K562 (cell line): ENCODE results near the gene NXT1. TPM values are rescaled to one million over a fixed set of nuclear protein-coding genes. Genes with fewer than 3 reads are reported as not detected.

Experiments
- BHLHE40 ChIP-seq: IDR thresholded peaks from 2 replicates; pipeline ENCODE4 v1.6.1; 2011; ENCODE audit warnings: low read length, improper control_type of control experiment
- FOXK1 ChIP-seq: sonication (generic); formaldehyde crosslinking; IDR thresholded peaks from 2 replicates; pipeline ENCODE4 v1.8.0; 2022; ENCODE audit warnings: missing genetic modification reagents, mild to moderate bottlenecking, borderline replicate concordance
- GABPA ChIP-seq: fragments of 200-800 bp; sonication (Bioruptor generic); conservative IDR thresholded peaks from 2 replicates; pipeline ENCODE4 v1.6.1; 2016; ENCODE audit warnings: low read depth, missing genetic modification characterization, missing compliant biosample characterization
- MGA ChIP-seq: fragments of 450-650 bp; IDR thresholded peaks from 2 replicates; pipeline ENCODE4 v1.6.1; 2016; ENCODE audit warnings: mild to moderate bottlenecking, moderate library complexity
- MTA2 ChIP-seq: fragments of 450-650 bp; IDR thresholded peaks from 2 replicates; pipeline ENCODE4 v1.6.1; 2016; ENCODE audit warnings: low read depth
- NCOA4 ChIP-seq: fragments of 450-650 bp; IDR thresholded peaks from 2 replicates; pipeline ENCODE4 v1.6.1; 2018; ENCODE audit warnings: mild to moderate bottlenecking; ENCODE audit not compliant: partially characterized antibody
- NR2C1 ChIP-seq, 2 experiments: fragments of 450-650 bp; IDR thresholded peaks; 2 replicates each; pipeline ENCODE4 v1.6.1; 2017; ENCODE audit warnings: mild to moderate bottlenecking in 2 of 2, antibody characterized with exemption in 1 of 2, inconsistent platforms in 1 of 2, missing compliant biosample characterization in 1 of 2, missing genetic modification characterization in 1 of 2
- SOX6 ChIP-seq: fragments of 450-650 bp; IDR thresholded peaks from 2 replicates; pipeline ENCODE4 v1.6.1; 2014; ENCODE audit warnings: mild to moderate bottlenecking
- SP1 ChIP-seq: sonication (generic); formaldehyde crosslinking; IDR thresholded peaks from 2 replicates; pipeline ENCODE4 v1.8.1; 2022; ENCODE audit warnings: mild to moderate bottlenecking, missing genetic modification reagents
- ZC3H11A ChIP-seq: IDR thresholded peaks from 2 replicates; pipeline ENCODE4 v1.6.1; 2012; ENCODE audit warnings: low read depth, low read length, improper control_type of control experiment
- ZFP1 ChIP-seq: fragments of 450-650 bp; formaldehyde crosslinking; IDR thresholded peaks from 2 replicates; pipeline ENCODE4 v1.4.0; 2020; ENCODE audit warnings: mild to moderate bottlenecking, mixed read lengths
- ZNF165 ChIP-seq: fragments of 250-450 bp; sonication (Bioruptor Pico); IDR thresholded peaks from 2 replicates; pipeline ENCODE4 v1.4.0; 2020; ENCODE audit warnings: borderline replicate concordance
- ZNF280B ChIP-seq: fragments of 250-450 bp; sonication (Bioruptor Pico); IDR thresholded peaks from 2 replicates; pipeline ENCODE4 v1.5.1; 2021; ENCODE audit warnings: mild to moderate bottlenecking
- ZNF436 ChIP-seq: fragments of 250-450, 450-650 bp; sonication (Bioruptor Pico); formaldehyde crosslinking; IDR thresholded peaks from 2 replicates; pipeline ENCODE4 v1.7.0; 2020; ENCODE audit warnings: mild to moderate bottlenecking
- polyA plus RNA-seq, 8 experiments: library from polyadenylated mRNA; depleted of rRNA in 4 of 8; stranded (reverse) in 5 of 8; unstranded in 3 of 8; fragments of >200 nt; fragmentation: Nextera tagmentation in 2 of 8; fragmentation: Illumina TruSeq in 1 of 8; extraction: Ambion mirVana in 2 of 8; extraction: Trizol in 1 of 8; gene quantifications; 2 replicates each; pipeline versions ENCODE4 v1.2.1 to v1.2.3, GENCODE V29; 2011 to 2014; ENCODE audit warnings: inconsistent platforms in 1 of 8, missing spikeins in 1 of 8
- total RNA-seq, 7 experiments: library from RNA; depleted of rRNA in 6 of 7; stranded (reverse); fragments of >200 nt in 6 of 7; fragmentation: Illumina TruSeq in 2 of 7; extraction: Trizol in 2 of 7; gene quantifications; 2 replicates each; pipeline versions ENCODE4 v1.2.1 to v1.2.3, GENCODE V29; 2011 to 2021; ENCODE audit warnings: low replicate concordance in 1 of 7

NXT1 gene
- total and polyA plus RNA-seq, 9 of the 15 experiments (the other 6 are each of a cell fraction or from before 2014, with no cell fraction given) = 7.7 to 50.9 (median 35.6) TPM

- no peak for TF ChIP-seq MGA
- TF ChIP-seq ZNF436 (CRISPR knock-in tag) = no peak
- TF ChIP-seq SOX6 = peak; percentile 69
- TF ChIP-seq FOXK1 = no peak
- no peak for TF ChIP-seq SP1
- no peak for TF ChIP-seq ZC3H11A
- TF ChIP-seq BHLHE40 = peak; percentile 62; the same call in 1 of the 2 replicates
- TF ChIP-seq NR2C1 (IDR thresholded peaks at IDR 0.05) = no peak
- TF ChIP-seq NR2C1 (tag; IDR thresholded peaks at IDR 0.05) = no peak
- no peak for TF ChIP-seq NCOA4
- no peak for TF ChIP-seq ZNF165 (CRISPR knock-in tag)
- TF ChIP-seq MTA2 = peak; percentile 66
- no peak for TF ChIP-seq GABPA
- TF ChIP-seq ZFP1 (CRISPR knock-in tag) = no peak
- TF ChIP-seq ZNF280B (CRISPR knock-in tag) = no peak
These were observed 38.6 kb upstream of the NXT1 start (continued) for GRCh38 chr20:23311947-23312506.
